ENCODE measurements around the gene CRYBG3. TPM values are rescaled to one million over a fixed set of nuclear protein-coding genes. Genes with fewer than 3 reads are reported as not detected.

The CRYBG3 gene
- polyA plus RNA-seq, 1 donor from 2014 or later, result 1.7 TPM

DNA sequence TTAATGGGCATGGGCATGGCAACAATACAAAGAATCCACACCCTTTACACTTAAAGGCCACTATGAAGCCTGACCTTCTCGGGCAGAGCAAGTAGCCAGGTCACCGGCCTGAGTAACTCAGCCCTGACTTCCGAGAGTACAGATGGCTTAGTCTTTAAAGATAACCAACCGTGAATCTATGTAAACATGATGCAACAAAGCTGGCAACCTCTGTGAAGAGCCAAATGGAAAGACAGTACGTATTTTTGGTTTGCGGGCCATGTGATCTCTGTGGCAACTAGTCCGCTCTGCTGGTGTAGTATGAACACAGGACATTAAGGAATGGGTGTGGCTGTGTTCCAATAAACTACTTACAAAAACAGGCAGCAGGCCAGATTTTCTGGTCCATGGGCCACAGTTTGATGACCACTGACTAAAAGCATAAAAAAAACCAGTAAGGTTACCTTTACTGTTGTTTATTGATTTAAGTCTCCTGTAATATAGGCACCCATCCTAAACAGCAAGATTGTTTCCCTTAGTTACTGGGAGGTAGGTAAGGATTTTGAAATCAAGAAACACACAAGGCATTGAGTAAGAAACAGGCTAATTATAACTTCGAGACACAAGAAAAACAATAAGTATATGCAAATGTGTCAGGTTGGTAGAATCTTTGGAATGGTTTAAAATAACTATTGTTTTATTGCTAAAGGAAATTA, 136.0 kb downstream of the CRYBG3 start:
- Mint-ChIP-seq H3K27me3 (no peaks in the 10 kb centered on the region), H3K4me3 (no peak overlapping the region), H3K27ac (no peak overlapping the region), H3K4me1 (peaks cover 8 to 11% (median 10%) of the 10 kb centered on the region in 3 donors), H3K9me3 (no peaks in the 10 kb centered on the region), H3K36me3 (peaks cover 15% of the 10 kb centered on the region)

GRCh38 chr3:97958396-97958795, 136.6 kb downstream of the CRYBG3 start:
- Mint-ChIP-seq H3K4me3 (no peak overlapping the region), H3K9me3 (no peaks in the 10 kb centered on the region), H3K27me3 (no peaks in the 10 kb centered on the region), H3K27ac (no peak overlapping the region), H3K4me1 (peaks cover 8 to 12% (median 10%) of the 10 kb centered on the region in 3 donors), H3K36me3 (peaks cover 11% of the 10 kb centered on the region)

- Mint-ChIP-seq H3K4me1 (peaks cover 12 to 16% (median 14%) of the 10 kb centered on the region in 3 donors), H3K27ac (no peak overlapping the region), H3K36me3 (peaks cover 11% of the 10 kb centered on the region), H3K4me3 (no peak overlapping the region), H3K9me3 (no peaks in the 10 kb centered on the region), H3K27me3 (no peaks in the 10 kb centered on the region)
These were observed 137.0 kb downstream of the CRYBG3 start for GRCh38 chr3:97958796-97959195.

GRCh38 chr3:97959872-97960271, 138.1 kb downstream of the CRYBG3 start:
- no peaks in the 10 kb centered on the region for H3K9me3 Mint-ChIP-seq
- H3K27ac Mint-ChIP-seq, result no peak overlapping the region
- H3K4me1 Mint-ChIP-seq, result peaks cover 14 to 24% (median 17%) of the 10 kb centered on the region in 3 donors
- H3K27me3 Mint-ChIP-seq, result no peaks in the 10 kb centered on the region
- peaks cover 14% of the 10 kb centered on the region for H3K36me3 Mint-ChIP-seq
- H3K4me3 Mint-ChIP-seq, result no peak overlapping the region

DNA sequence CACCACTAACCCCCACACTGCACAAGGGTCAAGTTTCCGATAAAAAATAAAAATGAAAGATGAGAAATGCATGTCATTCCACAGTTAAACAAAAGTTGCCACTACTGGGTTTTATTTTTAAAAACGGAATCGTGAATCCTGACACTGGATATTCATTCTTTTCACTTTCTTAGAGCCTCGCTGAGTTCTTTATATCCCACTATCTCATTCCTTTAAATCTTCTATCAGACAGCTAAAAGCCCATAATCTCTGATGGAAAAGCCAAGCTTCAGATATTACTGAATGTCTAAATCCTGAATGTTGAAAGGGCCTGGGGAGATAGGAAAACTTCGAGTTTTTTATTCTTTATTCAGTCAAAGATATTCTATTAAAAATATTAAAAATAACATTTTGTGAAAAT, 138.7 kb downstream of the CRYBG3 start:
- no peaks in the 10 kb centered on the region for H3K9me3 Mint-ChIP-seq
- peaks cover 12% of the 10 kb centered on the region for H3K36me3 Mint-ChIP-seq
- H3K4me3 Mint-ChIP-seq, result no peak overlapping the region
- H3K27ac Mint-ChIP-seq, result no peak overlapping the region
- peaks cover 11 to 18% (median 15%) of the 10 kb centered on the region in 3 donors for H3K4me1 Mint-ChIP-seq
- no peaks in the 10 kb centered on the region for H3K27me3 Mint-ChIP-seq

DNA sequence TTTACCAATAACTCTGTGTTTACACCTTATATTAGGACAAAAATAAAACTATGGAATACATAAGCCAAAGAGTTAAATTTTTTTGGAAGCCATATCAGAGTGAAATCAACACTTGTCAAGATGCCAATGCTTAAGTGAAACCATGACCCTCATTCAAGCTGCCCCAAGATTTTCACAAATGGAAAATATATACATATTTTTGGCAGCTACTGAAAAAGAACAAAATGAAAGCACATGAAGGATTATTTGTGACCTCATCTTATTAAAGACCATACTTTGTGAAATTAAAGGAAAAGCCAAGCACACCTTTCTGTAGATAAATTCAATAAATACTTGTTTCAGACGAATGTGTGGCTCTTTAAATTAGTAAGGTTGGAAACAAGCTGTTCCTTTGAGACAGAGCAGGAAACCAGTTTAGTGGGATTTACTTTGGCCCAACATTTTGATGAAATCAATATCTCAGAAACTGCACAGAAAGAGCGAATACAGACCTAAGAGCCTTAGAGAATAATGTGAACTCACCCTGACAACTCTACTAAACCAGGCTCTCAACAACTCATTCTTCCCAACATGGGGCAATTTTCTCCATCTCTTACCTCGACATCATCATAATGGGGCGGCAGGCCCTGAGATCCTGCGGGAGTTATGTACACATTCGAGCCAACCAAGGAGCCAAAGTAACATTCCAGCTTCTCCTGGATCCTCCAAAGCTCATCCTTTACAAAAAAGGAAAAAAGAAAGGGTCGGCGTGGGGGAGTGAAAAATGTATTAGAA, 139.4 kb downstream of the CRYBG3 start:
- H3K27me3 Mint-ChIP-seq, result no peaks in the 10 kb centered on the region
- H3K27ac Mint-ChIP-seq, result peak overlapping the region in 2 of 3 donors; percentile 3 to 35
- peaks cover 9 to 23% (median 18%) of the 10 kb centered on the region in 3 donors for H3K4me1 Mint-ChIP-seq
- H3K9me3 Mint-ChIP-seq, result no peaks in the 10 kb centered on the region
- H3K4me3 Mint-ChIP-seq, result no peak overlapping the region
- H3K36me3 Mint-ChIP-seq, result peaks cover 12% of the 10 kb centered on the region

DNA sequence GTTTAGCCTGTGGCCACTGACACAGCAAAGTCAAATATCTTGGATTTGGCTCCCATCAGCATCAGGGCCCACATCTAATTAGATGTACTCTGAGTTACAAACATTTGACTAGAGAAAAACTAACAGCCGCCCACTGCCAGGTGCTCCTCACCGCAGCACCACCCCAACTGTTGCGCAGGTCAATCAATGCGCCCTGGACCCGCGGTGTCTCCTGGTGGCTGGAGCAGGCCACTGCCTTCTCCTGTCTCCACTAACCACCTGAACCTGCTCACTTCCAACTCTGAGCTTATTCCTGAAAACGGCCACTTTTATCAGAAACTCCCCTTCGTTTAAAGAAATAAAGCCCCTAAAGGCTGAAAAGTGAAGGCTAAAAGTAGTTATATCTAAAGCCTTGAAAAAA, 146.2 kb downstream of the CRYBG3 start:
- no peak overlapping the region for H3K27ac Mint-ChIP-seq
- no peak overlapping the region for H3K4me3 Mint-ChIP-seq
- H3K36me3 Mint-ChIP-seq, result peaks cover 3% of the 10 kb centered on the region
- H3K4me1 Mint-ChIP-seq, result peaks cover 40 to 56% (median 54%) of the 10 kb centered on the region in 3 donors
- no peaks in the 10 kb centered on the region for H3K27me3 Mint-ChIP-seq
- no peaks in the 10 kb centered on the region for H3K9me3 Mint-ChIP-seq

GRCh38 chr3:97968376-97968775, 146.6 kb downstream of the CRYBG3 start:
- peaks cover 3% of the 10 kb centered on the region for H3K36me3 Mint-ChIP-seq
- H3K9me3 Mint-ChIP-seq, result no peaks in the 10 kb centered on the region
- peak overlapping the region in 1 of 3 donors; percentile 13 for H3K27ac Mint-ChIP-seq
- H3K4me1 Mint-ChIP-seq, result peaks cover 40 to 60% (median 57%) of the 10 kb centered on the region in 3 donors
- H3K27me3 Mint-ChIP-seq, result no peaks in the 10 kb centered on the region
- H3K4me3 Mint-ChIP-seq, result no peak overlapping the region

DNA sequence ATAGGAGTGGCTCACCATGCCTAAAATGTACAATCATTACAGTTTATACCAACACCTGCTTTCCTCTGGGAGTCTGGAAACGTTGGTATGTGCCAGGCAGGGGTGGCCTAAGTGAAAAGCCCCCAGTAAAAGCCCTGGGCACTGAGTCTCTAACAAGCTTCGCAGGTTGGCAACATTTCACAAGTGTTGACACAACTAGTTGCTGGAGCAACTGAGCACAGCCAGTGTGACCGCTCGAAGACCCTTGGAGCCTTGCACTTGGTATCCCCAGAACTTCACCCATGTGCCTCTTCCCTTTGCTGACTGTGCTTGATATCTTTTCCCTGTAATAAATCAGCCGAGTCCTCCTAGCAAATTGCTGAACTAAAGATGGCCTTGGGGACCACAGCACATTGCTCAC, 147.7 kb downstream of the CRYBG3 start:
- Mint-ChIP-seq H3K36me3 (peaks cover 2% of the 10 kb centered on the region), H3K27me3 (no peaks in the 10 kb centered on the region), H3K27ac (no peak overlapping the region), H3K9me3 (no peaks in the 10 kb centered on the region), H3K4me3 (peak overlapping the region in 1 of 4 donors; percentile 81), H3K4me1 (peaks cover 34 to 54% (median 54%) of the 10 kb centered on the region in 3 donors)

GRCh38 chr3:97970156-97970555, 148.3 kb downstream of the CRYBG3 start:
- Mint-ChIP-seq H3K27me3 (no peaks in the 10 kb centered on the region), H3K36me3 (no peaks in the 10 kb centered on the region), H3K4me3 (peak overlapping the region; percentile 35 to 98 (median 88)), H3K4me1 (peaks cover 31 to 55% (median 55%) of the 10 kb centered on the region in 3 donors), H3K9me3 (no peaks in the 10 kb centered on the region), H3K27ac (peak overlapping the region in 2 of 3 donors; percentile 14 to 61)

DNA sequence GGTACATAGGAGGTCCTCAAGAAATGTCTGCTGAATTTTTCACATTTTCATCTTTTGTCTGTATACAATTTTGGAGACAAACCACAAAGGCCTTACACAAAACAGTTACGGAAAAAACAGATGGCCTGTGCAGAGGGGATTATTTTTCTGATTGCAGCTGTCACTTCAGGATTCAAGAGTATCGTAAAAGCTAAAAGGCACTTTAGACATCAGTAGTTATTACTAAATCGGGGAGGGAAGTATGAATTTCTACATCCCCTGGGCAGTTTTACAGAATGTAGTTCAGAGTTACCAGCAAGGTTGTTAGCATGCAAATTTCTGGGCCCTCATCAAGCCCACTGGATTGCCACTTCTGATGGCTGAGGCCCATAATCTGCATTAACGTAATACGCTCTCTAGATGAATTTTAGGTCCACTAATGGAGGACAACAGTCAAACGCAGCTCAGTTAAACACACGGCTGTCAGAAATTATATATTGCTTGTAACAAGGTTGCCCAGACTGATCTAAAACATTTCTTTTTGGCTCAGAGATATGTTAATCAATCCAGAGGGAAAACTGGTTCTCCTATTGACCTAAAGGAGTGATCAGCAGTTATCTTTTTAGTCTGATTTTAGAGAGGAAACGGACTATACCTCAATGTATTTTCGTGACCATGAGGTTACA, 149.3 kb downstream of the CRYBG3 start:
- peaks cover 31 to 53% (median 51%) of the 10 kb centered on the region in 3 donors for H3K4me1 Mint-ChIP-seq
- H3K9me3 Mint-ChIP-seq, result no peaks in the 10 kb centered on the region
- peak overlapping the region; percentile 81 to 98 (median 94) for H3K4me3 Mint-ChIP-seq
- H3K36me3 Mint-ChIP-seq, result peaks cover 1% of the 10 kb centered on the region
- no peaks in the 10 kb centered on the region for H3K27me3 Mint-ChIP-seq
- H3K27ac Mint-ChIP-seq, result peak overlapping the region; percentile 61 to 96 (median 67)

GRCh38 chr3:97971679-97972567, 150.1 kb downstream of the CRYBG3 start, which contains the start of gene RIOX2:
Gene RIOX2, minus strand, starts transcription at chr3:97972431. Its CDS starts 4,838 bp downstream, at chr3:97967593.
- H3K4me3 Mint-ChIP-seq, result peak within 1 kb of the TSS; percentile 91 to 98 (median 94)
- no peaks in the 10 kb centered on the region for H3K27me3 Mint-ChIP-seq
- peak within 1 kb of the TSS; percentile 67 to 96 (median 72) for H3K27ac Mint-ChIP-seq
- peaks cover 31 to 51% (median 49%) of the 10 kb centered on the region in 3 donors for H3K4me1 Mint-ChIP-seq
- peaks cover 1% of the 10 kb centered on the region for H3K36me3 Mint-ChIP-seq
- H3K9me3 Mint-ChIP-seq, result no peaks in the 10 kb centered on the region

DNA sequence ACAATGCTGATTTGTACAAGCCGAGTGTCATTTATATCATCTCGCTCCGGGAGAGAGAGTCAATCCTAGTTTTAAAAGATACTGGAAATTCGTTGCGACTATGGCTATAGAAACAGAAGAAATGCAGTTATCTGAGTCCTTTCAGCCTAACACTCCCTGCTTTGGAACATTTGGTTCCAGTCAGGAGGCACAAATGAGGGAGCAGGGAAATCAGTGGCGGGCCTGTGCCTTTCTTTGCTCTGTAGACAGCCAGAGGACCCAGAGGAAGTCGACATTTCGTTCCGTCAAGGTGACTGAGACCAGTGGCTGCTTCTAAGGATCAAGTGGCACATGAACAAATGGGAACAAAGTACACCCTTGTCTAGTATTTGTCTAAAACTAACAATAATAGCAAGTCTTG, 151.2 kb downstream of the CRYBG3 start:
- H3K36me3 Mint-ChIP-seq, result peaks cover 1% of the 10 kb centered on the region
- H3K4me1 Mint-ChIP-seq, result peaks cover 31 to 51% (median 44%) of the 10 kb centered on the region in 3 donors
- no peaks in the 10 kb centered on the region for H3K9me3 Mint-ChIP-seq
- H3K4me3 Mint-ChIP-seq, result peak overlapping the region; percentile 75 to 92 (median 86)
- H3K27ac Mint-ChIP-seq, result peak overlapping the region in 2 of 3 donors; percentile 72 to 88
- no peaks in the 10 kb centered on the region for H3K27me3 Mint-ChIP-seq

GRCh38 chr3:97974996-97975395, 153.2 kb downstream of the CRYBG3 start:
- H3K9me3 Mint-ChIP-seq, result no peaks in the 10 kb centered on the region
- peak overlapping the region in 1 of 3 donors; percentile 54 for H3K27ac Mint-ChIP-seq
- peaks cover 19 to 37% (median 31%) of the 10 kb centered on the region in 3 donors for H3K4me1 Mint-ChIP-seq
- peak overlapping the region in 2 of 4 donors; percentile 22 to 91 for H3K4me3 Mint-ChIP-seq
- H3K27me3 Mint-ChIP-seq, result no peaks in the 10 kb centered on the region
- H3K36me3 Mint-ChIP-seq, result peaks cover 1% of the 10 kb centered on the region

Data from IgD-negative memory B cell (primary cell).